Gastroesophageal sphincter (tissue), 3 donors: ENCODE results near the gene PRKCZ.

Experiments
- EP300 ChIP-seq: sonication (generic); formaldehyde crosslinking; IDR thresholded peaks from one replicate; pipeline ENCODE4 v1.6.1; 2017; ENCODE audit warnings: antibody characterized with exemption, mild to moderate bottlenecking
- POLR2A ChIP-seq, 2 donors: fragments of 450-650 bp; IDR thresholded peaks; one replicate each; pipeline ENCODE4 v1.6.1; 2017; ENCODE audit warnings: antibody characterized with exemption in 2 of 2, mild to moderate bottlenecking in 2 of 2, moderate library complexity in 1 of 2
- TF ChIP-seq, protein P1 (sequence below), 4 experiments: fragments of 200-600 bp in 2 of 4; fragments of 450-650 bp in 2 of 4; sonication (generic) in 1 of 4; IDR thresholded peaks; one replicate each; pipeline ENCODE4 v1.5.1; 2017 to 2019; ENCODE audit warnings: antibody characterized with exemption in 4 of 4, mild to moderate bottlenecking in 2 of 4, moderate library complexity in 2 of 4

- no peak for TF ChIP-seq EP300
- TF ChIP-seq, protein P1, sequence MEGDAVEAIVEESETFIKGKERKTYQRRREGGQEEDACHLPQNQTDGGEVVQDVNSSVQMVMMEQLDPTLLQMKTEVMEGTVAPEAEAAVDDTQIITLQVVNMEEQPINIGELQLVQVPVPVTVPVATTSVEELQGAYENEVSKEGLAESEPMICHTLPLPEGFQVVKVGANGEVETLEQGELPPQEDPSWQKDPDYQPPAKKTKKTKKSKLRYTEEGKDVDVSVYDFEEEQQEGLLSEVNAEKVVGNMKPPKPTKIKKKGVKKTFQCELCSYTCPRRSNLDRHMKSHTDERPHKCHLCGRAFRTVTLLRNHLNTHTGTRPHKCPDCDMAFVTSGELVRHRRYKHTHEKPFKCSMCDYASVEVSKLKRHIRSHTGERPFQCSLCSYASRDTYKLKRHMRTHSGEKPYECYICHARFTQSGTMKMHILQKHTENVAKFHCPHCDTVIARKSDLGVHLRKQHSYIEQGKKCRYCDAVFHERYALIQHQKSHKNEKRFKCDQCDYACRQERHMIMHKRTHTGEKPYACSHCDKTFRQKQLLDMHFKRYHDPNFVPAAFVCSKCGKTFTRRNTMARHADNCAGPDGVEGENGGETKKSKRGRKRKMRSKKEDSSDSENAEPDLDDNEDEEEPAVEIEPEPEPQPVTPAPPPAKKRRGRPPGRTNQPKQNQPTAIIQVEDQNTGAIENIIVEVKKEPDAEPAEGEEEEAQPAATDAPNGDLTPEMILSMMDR (IDR thresholded peaks at IDR 0.05), result no peak
- TF ChIP-seq POLR2A (IDR thresholded peaks at IDR 0.05), result no peak
Measured at GRCh38 chr1:2068951-2069350, 18.7 kb downstream of the PRKCZ start.
